Measurements from ENCODE around the gene INTS11.

The INTS11 gene

DNA sequence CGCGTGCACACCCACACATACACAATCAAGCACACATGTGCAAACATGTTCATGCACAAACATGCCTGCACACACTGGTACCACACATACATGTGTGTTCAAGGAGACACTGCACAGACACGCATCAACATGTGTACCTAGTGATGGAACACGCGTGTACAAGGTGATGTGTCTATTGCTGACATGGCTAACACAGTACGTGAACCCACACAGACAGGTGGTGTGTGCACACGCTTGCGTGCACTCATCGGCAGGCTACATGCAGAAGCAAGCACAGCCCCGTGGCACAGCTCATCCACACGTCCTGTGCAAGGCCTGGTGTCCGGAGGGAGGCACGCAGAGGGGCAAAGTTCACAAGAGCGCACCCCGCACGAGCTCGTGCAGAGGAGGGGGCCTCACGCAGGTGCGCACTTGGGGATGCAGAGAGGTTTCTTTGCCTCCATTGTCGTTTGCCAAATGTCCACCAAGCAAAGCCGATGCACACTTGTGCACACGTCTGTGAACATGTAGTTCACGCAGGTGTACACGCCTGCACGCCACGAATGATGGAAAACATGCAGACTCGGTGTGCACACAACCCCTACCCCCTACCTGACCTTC is 17.7 kb downstream of the INTS11 start:
- peaks cover 17% of the 10 kb centered on the region for H3K4me1 ChIP-seq (ENCODE audit: low read depth, poor library complexity, severe bottlenecking)
- peak overlapping the region; percentile 59 for H3K9ac ChIP-seq
- no peak for TF ChIP-seq CTCF (conservative IDR thresholded peaks at IDR 0.05; ENCODE audit: low read depth, low read length)
- no peaks in the 10 kb centered on the region for H4K20me1 ChIP-seq (ENCODE audit: insufficient read depth)
- H3K27me3 ChIP-seq (ENCODE audit: insufficient read depth, low read depth) = no peaks in the 10 kb centered on the region
- peak overlapping the region; percentile 78 for H3K4me2 ChIP-seq
- H3K4me3 ChIP-seq (IDR thresholded peaks at IDR 0.05; ENCODE audit: insufficient read depth, low read depth, low read length) = peak overlapping the region; percentile 69
- no peaks in the 10 kb centered on the region for H3K36me3 ChIP-seq (ENCODE audit: insufficient read depth)
- H3K27ac ChIP-seq = peak overlapping the region; percentile 47; the same call in 1 of the 2 replicates
- no peak overlapping the region; the same call in 1 of the 2 replicates for H2AFZ ChIP-seq (ENCODE audit: low read depth)
- H3K79me2 ChIP-seq (ENCODE audit: insufficient read depth, low read depth) = peaks cover 35% of the 10 kb centered on the region

- Histone ChIP-seq H3K27ac (peak overlapping the region; percentile 77), H3K27me3 (ENCODE audit: insufficient read depth, low read depth) (no peaks in the 10 kb centered on the region), H3K4me3 (IDR thresholded peaks at IDR 0.05; ENCODE audit: insufficient read depth, low read depth, low read length) (peak overlapping the region; percentile 69), H3K36me3 (ENCODE audit: insufficient read depth) (no peaks in the 10 kb centered on the region), H3K79me2 (ENCODE audit: insufficient read depth, low read depth) (peaks cover 35% of the 10 kb centered on the region), H3K9ac (peak overlapping the region; percentile 59), H3K4me2 (peak overlapping the region; percentile 78), H4K20me1 (ENCODE audit: insufficient read depth) (no peaks in the 10 kb centered on the region), H3K4me1 (ENCODE audit: low read depth, poor library complexity, severe bottlenecking) (peaks cover 17% of the 10 kb centered on the region), H2AFZ (ENCODE audit: low read depth) (peak overlapping the region; percentile 42; the same call in 1 of the 2 replicates)
- TF ChIP-seq CTCF (conservative IDR thresholded peaks at IDR 0.05; ENCODE audit: low read depth, low read length) = 0 out of 2 replicates have a peak, but pooled peaks have one; percentile 14
Observed at GRCh38 chr1:1306070-1306660, 18.3 kb downstream of the INTS11 start.

DNA sequence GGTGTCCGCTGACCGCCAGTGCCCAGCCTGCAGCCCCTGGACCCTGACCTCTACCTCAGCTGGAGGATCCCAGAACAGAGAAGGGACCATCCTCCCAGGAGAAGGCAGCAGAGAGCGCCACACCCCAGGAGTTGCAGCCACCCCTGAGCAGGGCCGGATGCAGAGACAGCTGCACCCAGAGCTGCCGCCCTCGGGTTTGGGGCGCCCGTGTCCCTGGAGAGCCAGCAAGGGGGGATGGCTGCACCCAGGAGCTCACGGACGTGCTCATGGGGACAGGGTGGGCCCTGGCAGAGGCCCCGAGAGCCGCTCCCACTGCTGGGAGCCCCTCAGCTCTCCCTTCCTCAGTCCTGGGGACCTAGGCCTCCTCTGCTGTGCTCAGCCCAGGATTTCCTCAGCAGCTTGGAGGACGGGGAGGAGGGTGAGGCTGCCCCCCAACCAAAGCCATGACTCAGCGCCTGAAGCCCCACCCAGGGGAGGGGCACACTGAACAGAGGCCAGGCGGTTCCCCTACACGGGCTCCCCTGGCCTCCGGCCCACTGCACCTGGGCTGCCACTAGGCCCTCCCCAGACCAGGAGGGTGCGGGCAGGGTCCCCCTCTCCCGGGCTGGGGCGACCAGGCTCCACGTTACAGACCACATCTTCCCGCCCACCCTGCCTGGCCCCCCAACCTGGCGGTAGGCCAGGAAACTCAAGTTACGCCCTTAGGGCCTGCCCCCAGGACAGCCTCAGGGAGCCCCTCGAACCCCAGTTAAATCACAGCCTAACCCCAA is 19.0 kb downstream of the INTS11 start:
- peaks cover 17% of the 10 kb centered on the region for H3K4me1 ChIP-seq (ENCODE audit: low read depth, poor library complexity, severe bottlenecking)
- no peaks in the 10 kb centered on the region for H3K27me3 ChIP-seq (ENCODE audit: insufficient read depth, low read depth)
- peak overlapping the region; percentile 42; the same call in 1 of the 2 replicates for H2AFZ ChIP-seq (ENCODE audit: low read depth)
- H3K9ac ChIP-seq = peak overlapping the region; percentile 59
- no peaks in the 10 kb centered on the region; the same call in 1 of the 2 replicates for H4K20me1 ChIP-seq (ENCODE audit: insufficient read depth)
- H3K4me3 ChIP-seq (IDR thresholded peaks at IDR 0.05; ENCODE audit: insufficient read depth, low read depth, low read length) = peak overlapping the region; percentile 42
- no peak for TF ChIP-seq CTCF (conservative IDR thresholded peaks at IDR 0.05; ENCODE audit: low read depth, low read length)
- H3K4me2 ChIP-seq = peak overlapping the region; percentile 78
- peak overlapping the region; percentile 77 for H3K27ac ChIP-seq
- H3K79me2 ChIP-seq (ENCODE audit: insufficient read depth, low read depth) = peaks cover 35% of the 10 kb centered on the region
- H3K36me3 ChIP-seq (ENCODE audit: insufficient read depth) = no peaks in the 10 kb centered on the region

- Histone ChIP-seq H3K4me1 (ENCODE audit: low read depth, poor library complexity, severe bottlenecking) (peaks cover 17% of the 10 kb centered on the region), H3K9ac (peak overlapping the region; percentile 59)
- no peak for TF ChIP-seq CTCF (conservative IDR thresholded peaks at IDR 0.05; ENCODE audit: low read depth, low read length)
Observed at GRCh38 chr1:1304331-1305299, 19.8 kb downstream of the INTS11 start.

More at GRCh38 chr1:1304331-1305299, 19.8 kb downstream of the INTS11 start:
- Histone ChIP-seq H3K27ac (peak overlapping the region; percentile 77), H3K36me3 (ENCODE audit: insufficient read depth) (no peaks in the 10 kb centered on the region), H3K27me3 (ENCODE audit: insufficient read depth, low read depth) (no peaks in the 10 kb centered on the region), H3K79me2 (ENCODE audit: insufficient read depth, low read depth) (peaks cover 28% of the 10 kb centered on the region), H3K4me3 (IDR thresholded peaks at IDR 0.05; ENCODE audit: insufficient read depth, low read depth, low read length) (no peak overlapping the region), H3K4me2 (peak overlapping the region; percentile 78), H4K20me1 (ENCODE audit: insufficient read depth) (no peaks in the 10 kb centered on the region; the same call in 1 of the 2 replicates), H2AFZ (ENCODE audit: low read depth) (no peak overlapping the region)
